HG02623 (cell line): ENCODE results near the gene THSD8.

ENCODE experiments used
- ATAC-seq: cut with Tn5 transposase; IDR thresholded peaks from one replicate; pipeline ENCODE4 v1.9.1; 2021; ENCODE audit warnings: moderate library complexity; ENCODE audit not compliant: unreplicated experiment

THSD8 gene

GRCh38 chr19:12779162-12779993 lies 22.5 kb upstream of the THSD8 start:
- no peak for ATAC-seq

GRCh38 chr19:12782174-12782423 lies 19.8 kb upstream of the THSD8 start:
- no peak for ATAC-seq

- ATAC-seq, result peak; percentile 38
These were observed 19.2 kb upstream of the THSD8 start for GRCh38 chr19:12782424-12783290.

GRCh38 chr19:12783291-12783848 lies 18.5 kb upstream of the THSD8 start:
- ATAC-seq, result no peak

GRCh38 chr19:12783849-12784393 lies 17.9 kb upstream of the THSD8 start:
- ATAC-seq, result no peak

- no peak for ATAC-seq
These were observed 17.4 kb upstream of the THSD8 start for GRCh38 chr19:12784394-12784870.

- ATAC-seq, result no peak
These were observed 16.9 kb upstream of the THSD8 start for GRCh38 chr19:12784871-12785430.

- ATAC-seq, result no peak
These were observed 16.3 kb upstream of the THSD8 start for GRCh38 chr19:12785431-12786031.

- ATAC-seq, result no peak
These were observed 15.6 kb upstream of the THSD8 start for GRCh38 chr19:12786141-12786870.

- ATAC-seq, result no peak
These were observed 14.9 kb upstream of the THSD8 start for GRCh38 chr19:12786952-12787351.

GRCh38 chr19:12787458-12787857 lies 14.4 kb upstream of the THSD8 start:
- no peak for ATAC-seq

GRCh38 chr19:12788042-12788681 lies 13.7 kb upstream of the THSD8 start:
- no peak for ATAC-seq

- ATAC-seq, result no peak
These were observed 13.2 kb upstream of the THSD8 start for GRCh38 chr19:12788682-12789097.

- no peak for ATAC-seq
These were observed 12.6 kb upstream of the THSD8 start for GRCh38 chr19:12789098-12789903.

GRCh38 chr19:12789904-12790619 lies 11.8 kb upstream of the THSD8 start:
- peak; percentile 31 for ATAC-seq

GRCh38 chr19:12790628-12791344 lies 11.1 kb upstream of the THSD8 start:
- ATAC-seq, result no peak

GRCh38 chr19:12791345-12792050 lies 10.4 kb upstream of the THSD8 start, which contains the start of gene JUNB:
JUNB (plus strand) TSS chr19:12791486; CDS start chr19:12791772, 286 bp downstream.
- ATAC-seq, result peak; percentile 31
